ENCODE results near the gene CCDC197. TPM values are rescaled to one million over a fixed set of nuclear protein-coding genes. Genes with fewer than 3 reads are reported as not detected.
A peak's percentile ranks its signal among the peaks of the same experiment; 100 is the strongest.

Gene CCDC197
- total and polyA plus RNA-seq, 9 of the 15 experiments (the other 6 are each of a cell fraction or from before 2014, with no cell fraction given) = not detected

GRCh38 chr14:94024549-94024948, 27.4 kb downstream of the CCDC197 start:
- Histone ChIP-seq H3K9me3 (replicated peaks; ENCODE audit: control insufficient read depth, insufficient read depth, low read depth, low read length) (no peaks in the 10 kb centered on the region), H3K9ac (ENCODE audit: insufficient read depth in 1 of 2, low read depth in 2 of 2, low read length in 2 of 2) (no peak overlapping the region), H3K4me3 (no peak overlapping the region), H3K4me1 (replicated peaks in 1 of 2; ENCODE audit: control insufficient read depth in 2 of 2, insufficient read depth in 2 of 2, low read length in 2 of 2) (peaks cover 0 to 7% of the 10 kb centered on the region in 2 experiments; a peak in 1 of 5 replicates), H3K36me3 (ENCODE audit: control insufficient read depth, insufficient read depth, low read length) (no peaks in the 10 kb centered on the region), H4K20me1 (replicated peaks; ENCODE audit: control insufficient read depth, insufficient read depth, low read length) (peaks cover 6% of the 10 kb centered on the region; the same call in 1 of the 2 replicates), H3K79me2 (ENCODE audit: control insufficient read depth, insufficient read depth, low read length) (no peaks in the 10 kb centered on the region), H3K9me1 (ENCODE audit: control insufficient read depth, insufficient read depth, low read length) (no peaks in the 10 kb centered on the region), H3K27ac (ENCODE audit: extremely low read depth, low read depth, low read length) (no peak overlapping the region), H3K4me2 (ENCODE audit: insufficient read depth, low read length) (no peak overlapping the region), H3K27me3 (ENCODE audit: control insufficient read depth in 2 of 2, insufficient read depth in 2 of 2, low read length in 2 of 2) (peaks cover 0 to 13% of the 10 kb centered on the region in 2 experiments; a peak in 2 of 5 replicates), H2AFZ (ENCODE audit: low read depth, low read length) (no peak overlapping the region)
- no peak for DNase-seq (ENCODE audit: extremely low read depth in 1 of 4, low spot score in 3 of 4)
- POLR2A ChIA-PET = interaction anchor here (0.7 kb wide), 1 partner anchor 33 kb away, joined by 3 read pairs; no protein-coding TSS in a partner anchor
- intact Hi-C loops (cut with micrococcal nuclease) = no loop called here
- BruUV-seq (replicated peaks) = no TSS peak
- 33% methylated on average over 2 of the region's 2 CpGs for WGBS (ENCODE audit: insufficient coverage, low coverage, missing lambda C conversion rate)
- in situ Hi-C loops (cut with MboI) = no loop called here
- CTCF ChIA-PET (ENCODE audit: low intra/inter-chr PET ratio) = no interaction called here
- TF ChIP-seq ZNF512 (tag; IDR thresholded peaks at IDR 0.05) = no peak
- no peak for TF ChIP-seq DPF2 (IDR thresholded peaks at IDR 0.05)
- TF ChIP-seq IRF1 (CRISPR knock-in tag; IDR thresholded peaks at IDR 0.05; ENCODE audit: borderline replicate concordance) = no peak
- TF ChIP-seq PRDM10 (IDR thresholded peaks at IDR 0.05; ENCODE audit: partially characterized antibody) = no peak
- peak; percentile 26 for TF ChIP-seq ZFP36 (IDR thresholded peaks at IDR 0.05; ENCODE audit: low read depth, low read length, partially characterized antibody)
- TF ChIP-seq YBX1 (IDR thresholded peaks at IDR 0.05) = no peak
- TF ChIP-seq TARDBP (IDR thresholded peaks at IDR 0.05) = no peak
- TF ChIP-seq SNIP1 (IDR thresholded peaks at IDR 0.05; ENCODE audit: low read depth) = no peak
- TF ChIP-seq MYNN (IDR thresholded peaks at IDR 0.05) = no peak
- no peak for TF ChIP-seq MYNN (CRISPR knock-in tag; IDR thresholded peaks at IDR 0.05)
- no peak for ATAC-seq
- no peak for FAIRE-seq
